HG03571 (cell line): ENCODE results near the gene THOC7.

Experiments used
- ATAC-seq: cut with Tn5 transposase; IDR thresholded peaks from one replicate; pipeline ENCODE4 v1.9.1; 2021; ENCODE audit not compliant: unreplicated experiment

Gene THOC7

DNA sequence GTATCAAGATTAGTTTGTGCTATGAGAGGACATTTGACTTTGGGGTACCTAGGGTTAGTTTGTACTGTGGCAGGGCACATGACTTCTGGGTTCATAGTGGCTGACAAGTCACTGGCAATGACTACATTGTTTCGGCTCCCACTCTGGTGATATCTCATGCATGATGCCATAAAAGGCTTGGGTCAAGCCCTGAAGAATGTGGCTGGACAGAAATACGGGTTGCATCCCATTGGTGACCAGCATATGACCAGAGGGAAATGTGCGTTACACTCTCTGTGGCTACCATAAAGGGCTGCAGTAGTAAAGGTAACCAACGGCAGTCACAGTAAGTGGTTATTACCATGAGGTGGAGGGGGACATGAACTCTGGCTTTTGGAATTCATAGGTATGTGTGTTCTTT, 18.4 kb downstream of the THOC7 start:
- ATAC-seq, result no peak

DNA sequence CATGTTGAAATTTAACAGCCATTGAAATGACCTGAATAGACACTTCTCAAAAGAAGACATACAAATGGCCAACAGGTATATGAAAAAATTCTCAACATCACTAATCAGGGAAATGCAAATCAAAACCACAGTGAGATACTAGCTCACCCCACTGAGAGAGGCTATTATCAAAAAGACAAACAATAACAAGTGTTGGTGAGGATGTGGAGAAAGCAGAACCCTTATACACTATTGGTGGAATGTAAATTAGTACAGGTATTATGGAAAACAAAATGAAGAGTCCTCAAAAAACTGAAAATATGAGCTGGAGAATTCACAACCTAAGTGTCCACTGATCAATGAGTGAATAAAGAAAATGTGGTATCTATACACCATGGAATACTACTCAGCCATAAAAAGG, 21.5 kb downstream of the THOC7 start:
- no peak for ATAC-seq

DNA sequence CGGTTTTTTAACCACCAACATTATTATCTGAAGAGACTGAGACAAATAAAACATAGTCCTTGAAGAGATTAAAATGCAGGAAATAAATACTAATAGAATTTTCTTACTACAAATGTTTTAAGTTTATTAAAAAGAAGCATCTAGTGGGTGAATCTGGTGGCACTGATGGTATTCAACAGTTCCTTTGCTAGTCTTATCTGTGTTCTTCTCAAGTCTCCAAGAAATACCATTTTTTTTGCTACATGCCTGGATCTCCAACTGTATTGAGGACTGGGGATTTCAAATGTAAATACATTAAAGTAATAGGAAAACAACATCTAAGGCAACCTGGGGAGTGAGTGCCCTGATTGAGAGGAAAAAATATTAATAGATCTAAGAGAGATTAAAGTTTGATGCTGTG, 21.9 kb downstream of the THOC7 start:
- no peak for ATAC-seq

DNA sequence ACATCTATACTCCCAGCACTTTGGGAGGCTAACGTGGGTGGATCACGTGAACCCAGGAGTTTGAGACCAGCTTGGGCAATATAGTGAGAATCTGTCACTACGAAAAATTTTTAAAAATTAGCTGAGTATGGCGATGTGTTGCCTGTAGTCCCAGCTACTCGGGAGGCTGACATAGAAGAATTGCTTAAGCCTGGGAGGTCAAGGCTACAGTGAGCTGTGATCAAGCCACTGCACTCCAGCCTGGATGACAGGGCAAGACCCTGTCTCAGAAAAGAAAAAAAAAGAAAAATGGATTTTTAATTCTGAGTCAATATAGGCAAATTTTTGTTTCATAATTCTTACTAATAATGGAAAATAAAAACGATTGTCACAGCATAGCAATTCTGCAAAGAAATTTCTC, 31.2 kb downstream of the THOC7 start:
- ATAC-seq, result no peak

DNA sequence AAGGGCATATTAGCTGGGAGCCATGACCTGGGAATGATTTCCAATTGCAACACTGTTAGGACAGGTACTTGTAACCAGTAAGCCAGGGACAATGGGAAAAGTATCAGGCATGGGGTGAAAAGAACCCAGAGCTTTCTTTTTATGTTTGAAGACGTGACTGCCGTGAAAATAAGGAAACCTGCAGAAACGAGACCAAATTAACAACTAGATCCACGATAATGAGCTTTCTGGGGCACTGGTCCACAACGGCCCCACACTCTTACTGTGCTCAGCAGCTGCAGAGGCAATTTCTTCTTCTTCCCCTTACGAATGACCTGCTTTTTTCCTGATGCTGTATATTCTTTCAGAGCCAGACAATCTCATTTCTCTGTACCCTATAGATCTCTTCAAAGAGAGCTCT, 33.1 kb downstream of the THOC7 start:
- no peak for ATAC-seq

DNA sequence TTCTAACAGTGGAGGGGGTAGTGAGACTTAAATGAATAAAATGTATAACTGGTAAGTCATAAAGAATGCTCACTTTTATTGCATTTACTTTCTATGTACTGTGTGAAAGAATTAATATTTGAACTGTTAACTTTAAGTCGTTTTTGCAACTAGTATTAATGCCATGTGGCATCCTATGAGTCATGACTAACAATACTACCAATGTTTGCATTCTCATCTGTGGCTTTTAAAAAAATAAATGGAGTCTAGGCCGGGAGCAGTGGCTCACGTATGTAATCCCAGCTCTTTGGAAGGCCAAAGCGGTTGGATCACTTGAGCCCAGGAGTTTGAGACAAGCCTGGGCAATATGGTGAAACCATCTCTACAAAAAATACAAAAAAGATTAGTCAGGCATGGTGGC, 39.3 kb downstream of the THOC7 start:
- ATAC-seq, result no peak

DNA sequence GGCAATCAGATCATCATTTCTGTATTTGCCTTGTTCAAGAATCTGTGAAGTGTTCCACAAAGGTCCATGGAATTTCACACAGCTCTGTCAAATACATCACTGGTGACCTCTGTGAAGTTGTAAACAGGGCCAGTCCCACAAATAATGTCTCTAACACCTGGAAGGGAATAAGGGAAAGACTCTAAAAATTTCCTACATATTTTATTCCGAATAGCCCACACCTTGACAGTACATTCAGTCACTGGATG, 44.5 kb downstream of the THOC7 start, which contains the start of gene C3orf49:
Gene C3orf49 (plus strand): TSS at position 149 of the 248 bp plus-strand sequence. CDS start 173 bp downstream, outside the sequence.
- ATAC-seq, result no peak

DNA sequence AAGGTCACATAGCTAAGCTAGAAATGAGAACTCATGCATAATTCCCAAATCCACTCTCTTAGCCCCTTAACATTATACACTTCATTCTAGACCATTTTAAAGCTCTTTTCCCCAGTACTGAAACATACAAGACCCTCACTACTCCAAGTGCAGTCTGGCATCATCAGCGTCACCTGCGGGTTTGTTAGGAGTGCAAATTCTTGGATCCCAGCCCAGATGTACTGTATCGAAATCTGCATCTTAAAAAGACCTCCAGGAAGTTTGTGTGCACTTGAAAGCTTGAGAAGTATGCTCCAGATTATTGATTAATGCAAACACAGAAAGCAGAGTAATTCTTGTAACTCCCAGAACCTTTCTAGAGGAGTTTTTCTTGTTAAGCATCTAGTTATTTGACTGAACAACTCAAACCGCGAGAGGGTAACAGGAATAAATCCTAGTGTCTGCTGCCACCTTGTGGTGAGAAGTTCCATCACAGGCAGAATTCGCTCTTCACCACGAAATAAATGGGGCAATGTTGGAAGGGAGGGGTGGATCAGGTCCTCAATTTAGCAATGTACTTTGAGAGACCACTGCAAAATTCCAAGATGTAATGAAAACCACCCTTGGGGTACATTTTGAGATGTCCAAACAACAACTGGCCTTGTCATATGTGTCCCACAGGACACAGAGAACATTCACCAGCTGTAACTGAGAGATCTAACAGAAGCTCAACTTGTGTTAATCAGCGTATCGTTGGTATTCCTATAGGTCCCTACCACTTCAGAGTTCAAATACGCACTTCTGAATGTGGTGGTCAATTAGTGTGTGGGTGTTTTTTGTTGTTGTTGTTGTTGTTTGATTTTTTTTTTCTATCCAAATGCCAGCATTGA, 45.1 kb downstream of the THOC7 start:
- ATAC-seq, result peak; percentile 78

DNA sequence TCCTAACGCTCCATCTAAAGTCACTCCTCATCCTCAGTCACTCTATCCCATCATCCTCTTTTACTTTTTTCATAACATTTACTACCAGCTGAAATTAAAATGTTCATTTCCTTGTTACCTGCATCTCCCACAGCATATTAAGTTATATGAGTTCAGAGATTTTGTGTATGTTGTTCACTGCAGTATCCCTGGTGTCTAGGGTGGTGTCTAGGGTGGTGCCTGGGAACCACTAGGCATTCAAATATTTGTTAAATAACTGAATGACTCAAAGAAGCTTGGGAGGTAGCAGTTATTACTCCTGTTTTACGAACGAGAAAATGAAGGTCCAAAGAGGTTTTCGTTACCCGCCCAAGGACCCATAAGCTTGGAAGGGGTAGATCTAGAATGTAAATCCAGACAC, 46.4 kb downstream of the THOC7 start:
- ATAC-seq, result no peak

DNA sequence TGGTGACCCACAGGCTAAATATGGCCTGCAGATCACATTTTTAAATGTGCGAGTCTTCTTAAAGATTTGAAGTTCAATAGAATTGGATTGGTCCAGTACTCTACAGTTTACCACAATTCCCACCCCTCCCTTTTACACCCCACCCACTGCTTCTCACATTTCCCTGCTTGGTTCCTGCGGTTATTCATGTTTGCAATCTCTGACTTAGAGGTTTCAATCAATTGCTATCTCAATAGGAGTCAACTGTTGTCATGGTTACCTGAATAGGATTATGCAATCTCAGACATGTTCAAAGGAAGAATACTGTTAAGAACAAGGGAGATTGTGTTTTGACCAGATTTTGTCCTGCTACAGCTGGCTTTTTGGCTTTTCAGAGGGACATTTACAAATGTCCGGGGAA, 49.4 kb downstream of the THOC7 start:
- ATAC-seq, result no peak

DNA sequence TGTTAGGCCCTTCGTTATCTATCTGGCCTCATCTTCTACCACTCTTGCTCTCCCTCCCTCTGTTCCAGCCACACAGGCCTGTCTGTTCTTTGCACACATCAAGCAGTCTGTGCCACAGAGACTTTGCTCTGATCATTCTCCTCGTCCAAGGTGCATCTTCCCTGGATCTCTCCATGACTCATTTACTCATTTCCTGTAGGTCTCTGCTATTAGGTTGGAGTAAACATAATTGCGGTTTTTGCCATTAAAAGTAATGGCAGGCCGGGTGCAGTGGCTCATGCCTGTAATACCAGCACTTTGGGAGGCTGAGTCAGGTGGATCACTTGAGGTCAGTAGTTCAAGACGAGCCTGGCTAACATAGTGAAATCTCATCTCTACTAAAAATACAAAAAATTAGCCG, 54.0 kb downstream of the THOC7 start:
- no peak for ATAC-seq

DNA sequence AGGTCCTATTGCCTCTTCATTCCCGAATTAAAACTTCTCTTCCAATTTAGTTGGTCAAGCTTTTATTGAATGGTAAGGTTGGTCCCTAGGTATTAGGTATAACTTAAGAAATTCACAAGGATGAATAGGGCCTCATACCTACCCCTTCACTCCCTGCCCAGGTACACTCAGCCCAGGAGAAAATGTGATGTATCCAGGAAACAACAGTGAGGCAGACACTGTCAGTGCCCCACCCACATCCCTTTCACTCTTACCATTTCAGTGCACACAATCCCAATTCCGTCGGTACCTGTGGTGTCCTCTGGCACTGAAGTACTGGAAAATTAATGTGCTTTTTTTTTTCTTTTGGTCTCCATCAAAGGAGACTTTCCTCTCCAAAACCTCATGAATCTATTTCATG, 55.0 kb downstream of the THOC7 start:
- ATAC-seq, result no peak

DNA sequence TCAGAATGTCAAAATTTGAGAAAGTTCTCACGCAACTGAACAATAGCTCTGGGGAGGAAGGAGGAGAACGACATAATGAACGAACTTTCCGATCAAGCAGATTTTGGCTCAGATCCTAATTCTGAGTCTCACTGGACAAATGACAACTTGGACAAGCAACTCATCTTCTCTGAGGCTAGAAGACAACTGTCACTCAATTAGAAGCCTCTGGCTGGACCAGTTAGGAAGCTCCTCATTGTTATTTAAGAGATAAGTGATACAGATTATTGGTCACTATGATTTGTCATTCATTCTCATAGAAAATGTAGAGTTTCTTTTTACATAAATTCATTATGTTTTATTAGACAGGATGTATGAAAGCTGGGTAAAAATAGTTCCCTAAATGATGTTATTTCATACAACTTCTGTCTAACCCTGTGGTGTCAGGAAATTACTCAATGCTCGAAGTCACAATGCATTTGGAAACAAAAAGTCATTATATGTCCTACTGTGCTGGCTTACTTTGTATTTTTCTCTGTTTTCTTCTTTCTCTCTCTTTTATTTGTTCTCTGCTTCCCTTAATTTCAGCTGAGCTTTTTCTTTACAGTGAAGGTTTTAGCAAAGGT, 55.5 kb downstream of the THOC7 start:
- ATAC-seq, result no peak

DNA sequence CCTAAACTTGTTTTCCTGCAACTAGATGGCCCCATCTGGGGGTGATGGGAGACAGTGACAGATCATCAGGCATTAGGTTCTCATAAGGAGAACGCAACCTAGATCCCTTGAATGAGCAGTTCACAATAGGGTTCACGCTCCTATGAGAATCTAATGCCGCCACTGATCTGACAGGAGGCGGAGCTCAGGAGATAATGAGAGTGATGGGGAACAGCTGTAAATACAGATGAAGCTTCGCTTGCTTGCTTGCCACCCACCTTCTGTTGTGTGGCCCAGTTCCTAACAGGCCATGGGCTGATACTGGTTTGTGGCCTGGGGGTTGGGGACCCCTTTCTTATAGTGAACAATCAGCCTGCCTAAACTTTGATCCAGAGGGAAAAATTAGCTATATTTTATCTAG, 59.7 kb downstream of the THOC7 start:
- ATAC-seq, result no peak

DNA sequence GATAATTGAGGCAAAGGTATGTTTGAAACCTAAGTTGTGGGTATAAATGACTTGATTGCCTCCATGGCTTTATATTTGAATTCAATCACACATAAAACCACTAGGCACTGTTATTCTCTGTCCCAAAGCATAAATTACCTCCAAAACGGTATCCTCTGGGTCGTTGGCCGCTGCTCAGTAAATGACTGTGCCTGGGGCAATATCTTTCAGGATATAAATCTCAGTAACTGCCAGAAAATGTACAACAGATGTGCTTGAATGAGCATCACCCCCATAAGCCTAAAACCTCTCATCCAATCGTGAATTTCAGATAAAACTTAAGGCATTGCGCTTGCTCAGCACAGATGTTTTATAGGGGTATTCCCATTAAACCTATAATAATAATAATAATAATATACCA, 63.5 kb downstream of the THOC7 start:
- ATAC-seq, result no peak

DNA sequence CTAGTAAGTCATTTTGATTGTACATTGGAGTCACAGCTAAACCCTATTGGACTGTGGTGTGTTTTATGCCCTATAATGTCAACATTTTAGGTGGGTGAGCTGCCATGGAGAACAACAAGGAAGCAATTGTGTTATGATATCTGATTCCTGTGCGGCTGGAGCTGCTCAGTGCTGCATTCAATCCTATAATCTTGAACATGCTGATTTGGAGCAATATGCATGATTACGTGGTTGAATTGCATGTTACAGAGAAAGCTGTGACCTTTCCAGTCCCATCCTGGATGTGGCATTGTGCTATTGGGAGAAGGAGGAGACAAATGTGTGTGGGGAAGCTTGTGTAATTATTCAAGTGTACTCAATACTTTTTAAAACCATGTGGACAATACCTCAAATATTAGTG, 64.7 kb downstream of the THOC7 start:
- ATAC-seq, result no peak

DNA sequence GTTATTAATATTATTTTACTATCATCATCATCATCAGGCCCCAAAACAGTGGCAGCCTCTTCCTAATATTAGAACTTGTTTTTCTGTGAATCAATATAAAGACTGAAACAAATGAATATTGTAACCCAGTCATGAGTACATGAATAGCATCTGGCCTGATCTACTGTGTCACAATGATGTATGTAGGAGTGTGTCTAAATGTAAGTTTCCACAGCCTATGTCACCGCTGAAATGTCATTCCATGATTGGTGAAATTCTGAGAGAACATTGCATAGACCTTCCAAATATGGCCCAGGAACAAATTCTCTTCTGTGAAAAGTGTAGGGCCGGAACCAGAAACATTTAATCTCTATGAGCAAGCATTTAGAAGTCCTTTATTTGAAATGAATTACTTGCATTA, 65.1 kb downstream of the THOC7 start:
- no peak for ATAC-seq

DNA sequence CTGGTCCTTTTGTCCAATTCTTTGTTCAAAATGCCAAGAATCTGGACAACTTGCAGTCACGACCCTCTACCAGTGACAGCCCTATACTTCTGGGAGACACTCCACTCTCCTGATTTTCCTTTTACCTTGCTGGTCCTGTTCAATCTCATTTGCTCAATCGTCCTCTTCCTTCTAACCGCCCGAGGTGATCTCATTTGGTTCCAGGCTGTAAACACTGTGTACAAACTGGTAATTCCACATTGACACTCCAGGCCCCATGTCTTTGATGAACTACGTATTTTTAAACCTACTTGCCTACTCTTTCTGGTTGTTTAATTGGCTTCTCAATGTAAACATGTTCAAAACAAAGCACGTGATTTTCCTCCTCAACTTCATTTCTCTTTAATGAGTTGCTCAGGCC, 68.2 kb downstream of the THOC7 start:
- no peak for ATAC-seq

DNA sequence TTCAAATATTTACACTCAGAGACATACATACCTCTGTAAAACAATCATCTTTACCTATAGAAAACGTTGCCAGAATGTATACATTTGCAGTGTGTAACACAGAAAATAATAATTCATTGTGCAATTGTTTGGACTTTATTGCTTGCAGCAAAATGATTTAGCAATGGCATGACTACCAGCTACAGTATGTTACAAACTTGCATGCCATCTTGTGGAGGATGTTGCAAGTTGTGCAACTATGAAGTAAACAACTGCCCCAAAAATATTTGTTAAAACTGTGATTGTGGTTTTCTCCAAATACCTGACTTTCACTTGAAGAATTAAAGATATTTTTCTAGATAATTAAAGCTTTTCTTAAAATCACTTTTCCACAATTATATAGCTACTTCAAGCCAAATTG, 71.6 kb downstream of the THOC7 start:
- no peak for ATAC-seq
